GOT3 (cell line): ENCODE data around the gene MEGF10.
"Not testable (repeated sequence)": the region's sequence is repeated elsewhere in the genome, so short reads cannot be mapped to it uniquely, and the experiment has no call there.

Experiments
- DNase-seq: peaks from one replicate; lab custom pipeline; 2025; ENCODE audit warnings: mixed read lengths; lab: John Stamatoyannopoulos, UW

The MEGF10 gene

GRCh38 chr5:127290019-127290945, at the start of gene MEGF10:
MEGF10 (plus strand) TSS chr5:127290796; CDS start chr5:127331309, 40,513 bp downstream.
- DNase-seq = no peak

GRCh38 chr5:127243011-127243410, 47.6 kb upstream of the MEGF10 start:
- DNase-seq = no peak

- no peak for DNase-seq
Measured at GRCh38 chr5:127254729-127255284, 35.8 kb upstream of the MEGF10 start.

- DNase-seq = no peak
Measured at GRCh38 chr5:127256886-127257597, 33.6 kb upstream of the MEGF10 start.

GRCh38 chr5:127260686-127261085, 29.9 kb upstream of the MEGF10 start:
- DNase-seq = no peak

- not testable (repeated sequence) for DNase-seq
Measured at GRCh38 chr5:127265473-127265872, 25.1 kb upstream of the MEGF10 start.

GRCh38 chr5:127268342-127268741, 22.3 kb upstream of the MEGF10 start:
- DNase-seq = not testable (repeated sequence)

- DNase-seq = not testable (repeated sequence)
Measured at GRCh38 chr5:127270713-127271112, 19.9 kb upstream of the MEGF10 start.

- DNase-seq = no peak
Measured at GRCh38 chr5:127275641-127276193, 14.9 kb upstream of the MEGF10 start.

GRCh38 chr5:127280491-127281220, 9.9 kb upstream of the MEGF10 start:
- no peak for DNase-seq

- no peak for DNase-seq
Measured at GRCh38 chr5:127281609-127282008, 9.0 kb upstream of the MEGF10 start.

- DNase-seq = no peak
Measured at GRCh38 chr5:127288676-127289075, 1.9 kb upstream of the MEGF10 start.

GRCh38 chr5:127290946-127291693, 524 bp downstream of the MEGF10 start:
- DNase-seq = no peak

- no peak for DNase-seq
Measured at GRCh38 chr5:127292030-127292735, 1.6 kb downstream of the MEGF10 start.

GRCh38 chr5:127293373-127293772, 2.8 kb downstream of the MEGF10 start:
- no peak for DNase-seq

GRCh38 chr5:127294829-127295228, 4.2 kb downstream of the MEGF10 start:
- no peak for DNase-seq

GRCh38 chr5:127295454-127295853, 4.9 kb downstream of the MEGF10 start:
- no peak for DNase-seq

GRCh38 chr5:127296321-127296720, 5.7 kb downstream of the MEGF10 start:
- DNase-seq = no peak

- DNase-seq = not testable (repeated sequence)
Measured at GRCh38 chr5:127296894-127297293, 6.3 kb downstream of the MEGF10 start.

GRCh38 chr5:127297348-127298035, 6.9 kb downstream of the MEGF10 start:
- DNase-seq = no peak
